Measurements from ENCODE around the gene EPB41L3.
"Not testable (repeated sequence)": the region's sequence is repeated elsewhere in the genome, so short reads cannot be mapped to it uniquely, and the experiment has no call there.

EPB41L3 gene

GRCh38 chr18:5530629-5531178, 13.1 kb downstream of the EPB41L3 start:
- DNase-seq (ENCODE audit: low spot score), result no peak

- no peak for DNase-seq (ENCODE audit: low spot score)
Observed at GRCh38 chr18:5529471-5529870, 14.3 kb downstream of the EPB41L3 start.

GRCh38 chr18:5527603-5528002, 16.2 kb downstream of the EPB41L3 start:
- no peak for DNase-seq (ENCODE audit: low spot score)

- no peak for DNase-seq (ENCODE audit: low spot score)
Observed at GRCh38 chr18:5524660-5525059, 19.1 kb downstream of the EPB41L3 start.

- no peak for DNase-seq (ENCODE audit: low spot score)
Observed at GRCh38 chr18:5521000-5521399, 22.8 kb downstream of the EPB41L3 start.

- no peak for DNase-seq (ENCODE audit: low spot score)
Observed at GRCh38 chr18:5520464-5520863, 23.3 kb downstream of the EPB41L3 start.

GRCh38 chr18:5519448-5520298, 24.1 kb downstream of the EPB41L3 start:
- DNase-seq (ENCODE audit: low spot score), result no peak

- no peak for DNase-seq (ENCODE audit: low spot score)
Observed at GRCh38 chr18:5518899-5519371, 24.9 kb downstream of the EPB41L3 start.

GRCh38 chr18:5518179-5518770, 25.5 kb downstream of the EPB41L3 start:
- DNase-seq (ENCODE audit: low spot score), result no peak

GRCh38 chr18:5516841-5517240, 27.0 kb downstream of the EPB41L3 start:
- no peak for DNase-seq (ENCODE audit: low spot score)

GRCh38 chr18:5515011-5515784, 28.6 kb downstream of the EPB41L3 start:
- DNase-seq (ENCODE audit: low spot score), result no peak

- no peak for DNase-seq (ENCODE audit: low spot score)
Observed at GRCh38 chr18:5513947-5514346, 29.9 kb downstream of the EPB41L3 start.

- DNase-seq (ENCODE audit: low spot score), result no peak
Observed at GRCh38 chr18:5512176-5512575, 31.6 kb downstream of the EPB41L3 start.

GRCh38 chr18:5511541-5511940, 32.3 kb downstream of the EPB41L3 start:
- not testable (repeated sequence) for DNase-seq (ENCODE audit: low spot score)

GRCh38 chr18:5510135-5510846, 33.5 kb downstream of the EPB41L3 start:
- no peak for DNase-seq (ENCODE audit: low spot score)

- DNase-seq (ENCODE audit: low spot score), result no peak
Observed at GRCh38 chr18:5508821-5509220, 35.0 kb downstream of the EPB41L3 start.

GRCh38 chr18:5507756-5508155, 36.0 kb downstream of the EPB41L3 start:
- DNase-seq (ENCODE audit: low spot score), result no peak

- no peak for DNase-seq (ENCODE audit: low spot score)
Observed at GRCh38 chr18:5506174-5506573, 37.6 kb downstream of the EPB41L3 start.

GRCh38 chr18:5503740-5504139, 40.1 kb downstream of the EPB41L3 start:
- DNase-seq (ENCODE audit: low spot score), result no peak

GRCh38 chr18:5500158-5500939, 43.4 kb downstream of the EPB41L3 start:
- DNase-seq (ENCODE audit: low spot score), result no peak

GRCh38 chr18:5498452-5498851, 45.3 kb downstream of the EPB41L3 start:
- no peak for DNase-seq (ENCODE audit: low spot score)

All from hematopoietic multipotent progenitor cell treated with erythropoietin and hydrocortisone succinate and interleukin-3 and kit ligand, for 15 days (in vitro differentiated cells).